ENCODE results near the gene ADK.
"Not testable (repeated sequence)": the region's sequence is repeated elsewhere in the genome, so short reads cannot be mapped to it uniquely, and the experiment has no call there.

The ADK gene

DNA sequence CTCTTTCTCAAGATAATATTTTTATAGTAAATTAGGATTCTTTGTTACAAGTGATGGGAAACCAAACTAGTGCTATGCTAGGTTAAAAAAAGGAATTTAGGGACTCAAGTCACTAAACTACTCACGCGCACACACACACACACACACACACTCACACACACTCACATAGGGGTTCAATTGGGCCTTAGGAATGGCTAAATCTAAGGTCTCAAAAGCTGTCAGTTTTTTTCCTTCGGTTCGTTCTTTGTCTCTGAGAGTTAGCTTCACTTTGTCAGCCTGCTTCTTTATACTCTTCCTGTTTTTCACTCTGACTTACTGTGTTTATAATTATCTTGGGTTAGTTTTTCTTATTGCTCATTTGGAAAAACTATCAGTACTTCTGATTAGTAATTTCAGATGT, 138.9 kb downstream of the ADK start:
- no peak overlapping the region for H3K27ac ChIP-seq
- no peak for TF ChIP-seq CTCF (conservative IDR thresholded peaks at IDR 0.05)
- TF ChIP-seq ZFX (IDR thresholded peaks at IDR 0.05) = no peak

DNA sequence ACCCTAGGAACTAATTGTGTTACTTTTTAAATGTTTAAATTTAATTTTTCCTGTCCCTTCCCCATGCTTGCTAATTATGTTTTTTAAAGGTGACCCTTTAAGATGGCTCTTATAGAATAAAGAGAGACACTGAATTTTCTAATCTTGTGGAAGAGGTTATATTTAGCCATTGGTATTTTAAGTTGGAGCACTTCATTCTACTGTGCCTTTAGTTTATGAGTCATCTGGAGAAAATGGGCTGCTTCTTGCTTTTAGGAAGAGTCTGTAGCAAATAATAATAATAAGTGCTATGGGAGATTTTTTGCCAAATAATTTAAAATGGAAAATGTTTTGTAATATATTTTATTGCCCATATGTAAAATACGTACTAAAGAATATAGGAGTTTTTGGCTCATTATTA, 139.7 kb downstream of the ADK start:
- TF ChIP-seq CTCF (conservative IDR thresholded peaks at IDR 0.05) (no peak), ZFX (IDR thresholded peaks at IDR 0.05) (no peak)
- no peak overlapping the region for H3K27ac ChIP-seq

DNA sequence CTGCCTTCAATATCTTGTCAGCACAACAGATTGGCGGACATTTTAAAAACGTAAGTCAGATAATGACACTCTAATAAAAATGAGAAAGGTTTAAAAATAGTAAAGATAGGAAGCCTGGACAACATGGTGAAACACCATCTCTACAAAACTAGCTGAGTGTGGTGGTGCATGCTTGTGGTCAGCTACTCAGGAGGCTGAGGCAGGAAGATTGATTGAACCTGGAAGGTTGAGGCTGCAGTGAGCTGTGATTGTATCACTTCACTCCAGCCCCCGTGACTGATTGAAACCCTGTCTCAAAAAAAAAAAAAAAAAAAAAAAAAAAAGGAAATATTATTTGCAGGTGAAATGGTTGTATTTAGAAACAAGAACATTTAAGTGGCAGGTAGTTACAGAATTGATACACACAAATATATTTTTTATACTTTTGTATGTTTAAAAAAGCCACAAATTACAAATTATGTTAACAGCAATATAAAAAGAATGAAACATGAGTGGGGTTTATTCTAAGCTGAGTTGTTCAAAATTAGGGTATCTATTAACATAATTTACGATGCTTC, 141.9 kb downstream of the ADK start:
- no peak for TF ChIP-seq ZFX (IDR thresholded peaks at IDR 0.05)
- no peak for TF ChIP-seq CTCF (conservative IDR thresholded peaks at IDR 0.05)
- H3K27ac ChIP-seq = no peak overlapping the region

GRCh38 chr10:74293686-74294371, 142.8 kb downstream of the ADK start:
- TF ChIP-seq ZFX (IDR thresholded peaks at IDR 0.05) (no peak), CTCF (conservative IDR thresholded peaks at IDR 0.05) (no peak)
- H3K27ac ChIP-seq = no peak overlapping the region

DNA sequence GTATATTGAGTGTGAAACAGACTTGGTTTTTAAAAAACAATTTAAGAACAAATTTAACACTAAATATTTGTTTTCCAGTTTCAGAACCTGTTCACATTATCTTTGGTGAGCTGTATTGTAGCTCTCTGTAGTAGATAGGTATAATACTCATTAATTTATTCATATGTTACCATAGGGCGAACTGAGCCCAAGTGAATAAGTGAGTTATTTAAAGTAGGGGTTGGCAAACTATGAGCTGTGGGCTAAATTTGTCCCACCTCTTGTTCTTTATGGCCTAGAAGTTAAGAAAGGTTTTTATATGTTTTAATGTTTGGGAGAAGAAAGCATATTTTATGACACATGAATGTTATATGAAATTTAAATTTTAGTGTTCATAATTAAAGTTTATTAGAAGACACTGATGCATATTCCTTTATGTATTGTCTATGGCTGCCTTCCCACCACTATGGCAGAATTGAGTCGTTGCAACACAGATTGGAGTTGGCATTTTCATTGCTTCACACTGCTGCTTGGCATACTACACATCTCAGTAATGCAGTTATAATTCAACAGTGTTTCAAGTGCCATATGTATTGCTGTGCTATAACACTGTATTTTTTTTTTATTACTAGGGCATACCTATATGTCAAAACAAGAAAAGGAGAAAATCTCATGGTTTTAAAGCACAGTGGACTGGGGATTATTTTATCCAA, 146.5 kb downstream of the ADK start:
- no peak for TF ChIP-seq CTCF (conservative IDR thresholded peaks at IDR 0.05)
- TF ChIP-seq ZFX (IDR thresholded peaks at IDR 0.05) = no peak
- no peak overlapping the region for H3K27ac ChIP-seq

DNA sequence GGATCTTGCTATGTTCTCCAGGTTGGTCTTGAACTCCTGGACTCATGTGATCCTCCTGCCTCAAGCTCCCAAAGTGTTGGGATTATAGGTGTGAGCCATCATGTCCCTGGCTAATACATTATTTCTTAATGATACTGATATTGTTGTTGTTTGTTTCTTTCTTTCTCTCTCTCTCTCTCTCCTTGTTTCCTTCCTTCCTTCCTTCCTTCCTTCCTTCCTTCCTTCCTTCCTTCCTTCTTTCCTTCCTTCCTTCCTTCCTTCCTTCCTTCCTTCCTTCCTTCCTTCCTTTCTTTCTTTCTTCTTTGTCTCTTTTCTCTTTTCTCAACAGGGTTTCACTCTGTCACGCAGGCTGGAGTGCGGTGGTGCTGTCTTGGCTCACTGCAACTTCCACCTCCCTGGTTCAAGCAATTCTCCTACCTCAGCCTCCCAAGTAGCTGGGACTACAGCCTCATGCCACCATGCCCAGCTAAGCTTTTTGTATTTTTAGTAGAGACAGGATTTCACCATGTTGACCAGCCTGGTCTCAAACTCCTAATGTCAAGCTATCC, 149.1 kb downstream of the ADK start:
- not testable (repeated sequence) for H3K27ac ChIP-seq

DNA sequence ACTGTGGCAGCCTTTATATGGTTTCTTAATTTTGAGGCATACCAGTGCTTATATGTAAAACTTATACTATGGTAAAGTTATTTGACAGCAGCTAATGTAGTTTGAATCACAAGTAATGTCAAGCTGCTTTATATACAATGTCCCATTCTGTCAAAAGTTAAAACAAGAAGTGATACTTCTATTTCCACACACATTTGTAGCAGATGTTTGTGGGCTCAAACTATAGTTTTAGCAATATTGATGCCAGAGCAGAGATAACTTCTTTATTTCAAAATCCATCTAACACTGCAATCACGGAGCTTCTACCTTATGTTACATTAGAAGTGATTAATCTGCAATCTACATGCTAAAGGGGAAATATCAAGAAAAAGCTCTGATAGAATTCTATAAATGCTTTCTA, 149.6 kb downstream of the ADK start:
- H3K27ac ChIP-seq = no peak overlapping the region
- no peak for TF ChIP-seq CTCF (conservative IDR thresholded peaks at IDR 0.05)
- no peak for TF ChIP-seq ZFX (IDR thresholded peaks at IDR 0.05)
